Bronchus fibroblast of lung (primary cell): ENCODE measurements around the gene SF3A1. TPM values are rescaled to one million over a fixed set of nuclear protein-coding genes. Genes with fewer than 3 reads are reported as not detected.

Source experiments
- total RNA-seq: library from RNA; depleted of rRNA; stranded (reverse); fragments of >200 nt; gene quantifications from 2 replicates; pipeline ENCODE4 v1.2.3, GENCODE V29; 2015

SF3A1 gene
- total RNA-seq = 46.1 and 64.5 TPM in 2 replicates

GRCh38 chr22:30356449-30357235 lies at the start of gene SF3A1, which contains the start of gene CCDC157:
TSS of gene SF3A1 (minus strand) at chr22:30356894. CDS start at chr22:30356792, 102 bp downstream.
TSS of gene CCDC157 (plus strand) at chr22:30357007. CDS start at chr22:30366001, 8,994 bp downstream.

GRCh38 chr22:30396871-30397655 lies 40.4 kb upstream of the SF3A1 start, which contains the start of gene SEC14L2:
TSS of gene SEC14L2 (plus strand) at chr22:30397018. CDS start at chr22:30397117, 99 bp downstream.

GRCh38 chr22:30386960-30387827 lies 30.5 kb upstream of the SF3A1 start, which contains the start of gene RNF215:
TSS of gene RNF215 (minus strand) at chr22:30387411. CDS start at chr22:30387313, 98 bp downstream.

GRCh38 chr22:30326706-30327362 lies 29.9 kb downstream of the SF3A1 start, which contains the start of gene TBC1D10A:
TSS of gene TBC1D10A (minus strand) at chr22:30326941. CDS start at chr22:30326881, 60 bp downstream.

GRCh38 chr22:30289141-30289979 lies 67.3 kb downstream of the SF3A1 start, which contains the start of gene CASTOR1:
TSS of gene CASTOR1 (minus strand) at chr22:30289505. CDS start at chr22:30289497, 8 bp downstream.

Other genes starting within 250 kb of the SF3A1 start
- 2.4 and 2.9 TPM in 2 replicates for gene LIF, start 110.1 kb downstream of the SF3A1 start, total RNA-seq
- gene OSM, start 90.0 kb downstream of the SF3A1 start, total RNA-seq = not detected in 2 replicates
- gene CASTOR1, start 67.4 kb downstream of the SF3A1 start, total RNA-seq = 5.4 and 12.6 TPM in 2 replicates
- gene TBC1D10A, start 30.0 kb downstream of the SF3A1 start, total RNA-seq = 18.7 and 19.3 TPM in 2 replicates
- 3.4 and 4.6 TPM in 2 replicates for gene CCDC157, start 113 bp upstream of the SF3A1 start, total RNA-seq
- 16.6 and 18.8 TPM in 2 replicates for gene RNF215, start 30.5 kb upstream of the SF3A1 start, total RNA-seq
- 16.4 and 21.4 TPM in 2 replicates for gene SEC14L2, start 40.1 kb upstream of the SF3A1 start, total RNA-seq
- 27.1 and 27.5 TPM in 2 replicates for gene MTFP1, start 68.9 kb upstream of the SF3A1 start, total RNA-seq
- not detected in 2 replicates for gene SEC14L3, start 115.1 kb upstream of the SF3A1 start, total RNA-seq
- gene SEC14L4, start 148.8 kb upstream of the SF3A1 start, total RNA-seq = 0.17 TPM in 1 of 2 replicates, not detected in the other
- gene SEC14L6, start 189.8 kb upstream of the SF3A1 start, total RNA-seq = under 0.01 and 0.50 TPM in 2 replicates
- gene GAL3ST1, start 217.8 kb upstream of the SF3A1 start, total RNA-seq = 0.17 and 0.30 TPM in 2 replicates
- 71.7 and 95.5 TPM in 2 replicates for gene PES1, start 235.0 kb upstream of the SF3A1 start, total RNA-seq